Tibial nerve (tissue), 4 donors: ENCODE results near the gene PCDH9. TPM values are rescaled to one million over a fixed set of nuclear protein-coding genes. Genes with fewer than 3 reads are reported as not detected.

Experiments used
- DNase-seq, 2 donors: peaks; one replicate each; pipeline ENCODE4 v3.0.0-alpha.2; 2019; ENCODE audit warnings: low spot score in 2 of 2
- H3K27ac ChIP-seq, 4 donors: fragments of 200-600 bp; sonication (generic) in 3 of 4; one replicate each; pipeline ENCODE4 v1.5.1; 2017 to 2019; ENCODE audit warnings: mild to moderate bottlenecking in 1 of 4
- H3K27me3 ChIP-seq, 2 donors: fragments of 200-600 bp; sonication (generic) in 1 of 2; one replicate each; pipeline versions ENCODE4 v1.5.1 to v1.6.0; 2017 to 2019
- H3K36me3 ChIP-seq, 3 donors: fragments of 200-600 bp; sonication (generic); one replicate each; pipeline ENCODE4 v1.5.1; 2018 to 2019
- H3K4me1 ChIP-seq, 4 donors: fragments of 200-600 bp; sonication (generic) in 3 of 4; one replicate each; pipeline ENCODE4 v1.5.1; 2017 to 2019
- H3K4me3 ChIP-seq, 4 donors: fragments of 200-600 bp; sonication (generic) in 3 of 4; one replicate each; pipeline ENCODE4 v1.5.1; 2017 to 2019; ENCODE audit warnings: mild to moderate bottlenecking in 1 of 4, moderate library complexity in 1 of 4
- H3K9me3 ChIP-seq, 4 donors: fragments of 200-600 bp; sonication (generic) in 3 of 4; one replicate each; pipeline ENCODE4 v1.5.1; 2017 to 2019
- CTCF ChIP-seq, 5 experiments: fragments of 200-600 bp in 3 of 5; fragments of 450-650 bp in 2 of 5; sonication (generic) in 3 of 5; IDR thresholded peaks; one replicate each; pipeline ENCODE4 v1.5.1; 2016 to 2019; ENCODE audit warnings: antibody characterized with exemption in 5 of 5, mild to moderate bottlenecking in 3 of 5, moderate library complexity in 2 of 5
- EP300 ChIP-seq, 2 donors: sonication (generic); formaldehyde crosslinking; IDR thresholded peaks; one replicate each; pipeline ENCODE4 v1.6.1; 2017; ENCODE audit warnings: antibody characterized with exemption in 2 of 2, mild to moderate bottlenecking in 1 of 2
- POLR2A ChIP-seq, 2 donors: fragments of 450-650 bp; IDR thresholded peaks; one replicate each; pipeline ENCODE4 v1.6.1; 2017; ENCODE audit warnings: antibody characterized with exemption in 2 of 2, mild to moderate bottlenecking in 2 of 2, moderate library complexity in 2 of 2
- WGBS, 2 donors: methylation state at CpG; one replicate each; pipeline ENCODE4 v1.1.5; 2018; 5-methylcytosine and 5-hydroxymethylcytosine counted together
- total RNA-seq, 4 donors: library from RNA; depleted of rRNA; stranded (reverse); fragments of >200 nt; gene quantifications; one replicate each; pipeline ENCODE4 v1.1.0, GENCODE V29; 2016

Gene PCDH9
- total RNA-seq, 4 donors from 2014 or later = 11.8 to 28.6 (median 14.4) TPM

- WGBS, 2 donors = 55 to 62% methylated on average over 5 of the region's 5 CpGs
- H3K36me3 ChIP-seq = no peaks in the 10 kb centered on the region
- TF ChIP-seq CTCF (IDR thresholded peaks at IDR 0.05) = no peak
- no peak for TF ChIP-seq EP300 (IDR thresholded peaks at IDR 0.05)
- TF ChIP-seq POLR2A (IDR thresholded peaks at IDR 0.05) = no peak
These were observed 702.0 kb downstream of the PCDH9 start for GRCh38 chr13:66528180-66528579.

GRCh38 chr13:66520511-66521355, 709.4 kb downstream of the PCDH9 start:
- no peaks in the 10 kb centered on the region for H3K9me3 ChIP-seq
- no peak for TF ChIP-seq CTCF (IDR thresholded peaks at IDR 0.05)
- no peak for TF ChIP-seq EP300 (IDR thresholded peaks at IDR 0.05)
- no peak for TF ChIP-seq POLR2A (IDR thresholded peaks at IDR 0.05)
- WGBS, 2 donors = 65 to 73% methylated on average over 2 of the region's 2 CpGs
- no peak overlapping the region for H3K27ac ChIP-seq
- DNase-seq = no peak
- no peaks in the 10 kb centered on the region for H3K27me3 ChIP-seq
- H3K4me3 ChIP-seq = no peak overlapping the region
- H3K4me1 ChIP-seq = no peaks in the 10 kb centered on the region
- H3K36me3 ChIP-seq = no peaks in the 10 kb centered on the region

More at GRCh38 chr13:66528180-66528579, 702.0 kb downstream of the PCDH9 start:
- H3K9me3 ChIP-seq = no peaks in the 10 kb centered on the region
- no peak overlapping the region for H3K4me3 ChIP-seq
- H3K27me3 ChIP-seq = no peaks in the 10 kb centered on the region
- H3K27ac ChIP-seq = no peak overlapping the region
- no peak for DNase-seq
- H3K4me1 ChIP-seq = no peaks in the 10 kb centered on the region

GRCh38 chr13:66519259-66519658, 710.9 kb downstream of the PCDH9 start:
- Histone ChIP-seq H3K36me3 (no peaks in the 10 kb centered on the region), H3K4me1 (no peaks in the 10 kb centered on the region), H3K27ac (no peak overlapping the region), H3K4me3 (no peak overlapping the region), H3K27me3 (no peaks in the 10 kb centered on the region), H3K9me3 (no peaks in the 10 kb centered on the region)
- 79 to 84% methylated on average over 4 of the region's 4 CpGs for WGBS, 2 donors
- no peak for DNase-seq
- TF ChIP-seq POLR2A (IDR thresholded peaks at IDR 0.05) = no peak
- no peak for TF ChIP-seq CTCF (IDR thresholded peaks at IDR 0.05)
- no peak for TF ChIP-seq EP300 (IDR thresholded peaks at IDR 0.05)

- no peaks in the 10 kb centered on the region for H3K27me3 ChIP-seq
- 92% methylated on average over 2 of the region's 2 CpGs for WGBS, 2 donors
- TF ChIP-seq POLR2A (IDR thresholded peaks at IDR 0.05) (no peak), CTCF (IDR thresholded peaks at IDR 0.05) (no peak), EP300 (IDR thresholded peaks at IDR 0.05) (no peak)
- DNase-seq = no peak
- H3K9me3 ChIP-seq = no peaks in the 10 kb centered on the region
- no peaks in the 10 kb centered on the region for H3K36me3 ChIP-seq
- no peak overlapping the region for H3K27ac ChIP-seq
- H3K4me3 ChIP-seq = no peak overlapping the region
- no peaks in the 10 kb centered on the region for H3K4me1 ChIP-seq
These were observed 712.1 kb downstream of the PCDH9 start for GRCh38 chr13:66518068-66518467.

GRCh38 chr13:66513728-66514127, 716.4 kb downstream of the PCDH9 start:
- Histone ChIP-seq H3K27me3 (no peaks in the 10 kb centered on the region), H3K36me3 (no peaks in the 10 kb centered on the region), H3K9me3 (no peaks in the 10 kb centered on the region), H3K4me1 (no peaks in the 10 kb centered on the region), H3K27ac (no peak overlapping the region), H3K4me3 (no peak overlapping the region)
- TF ChIP-seq POLR2A (IDR thresholded peaks at IDR 0.05) (no peak), CTCF (IDR thresholded peaks at IDR 0.05) (no peak), EP300 (IDR thresholded peaks at IDR 0.05) (no peak)
- no peak for DNase-seq
- WGBS, 2 donors = 12 to 15% methylated on average over 2 of the region's 2 CpGs
